GM12878 (cell line): Measurements from ENCODE around the gene BCAS3.

Experiments
- BCL11A ChIP-seq: IDR thresholded peaks from 2 replicates; pipeline ENCODE4 v1.6.1; 2011; ENCODE audit warnings: low read depth, low read length
- BRCA1 ChIP-seq: IDR thresholded peaks from 2 replicates; pipeline ENCODE4 v1.6.1; 2011; ENCODE audit warnings: low read depth, low read length, improper control_type of control experiment
- CTCF ChIP-seq, 3 experiments: IDR thresholded peaks in 2 of 3; conservative IDR thresholded peaks in 1 of 3; 2 replicates each; pipeline ENCODE4 v1.5.1; 2011; ENCODE audit warnings: low read depth in 3 of 3, low read length in 3 of 3, mild to moderate bottlenecking in 3 of 3, control low read depth in 2 of 3, moderate library complexity in 2 of 3, inconsistent platforms in 1 of 3, mixed read lengths in 1 of 3; ENCODE audit not compliant: control insufficient read depth in 2 of 3, insufficient read depth in 1 of 3; ENCODE audit errors: extremely low read depth in 1 of 3
- EZH2 ChIP-seq: IDR thresholded peaks from 2 replicates; pipeline ENCODE4 v1.6.1; 2012; ENCODE audit warnings: low read depth, mild to moderate bottlenecking, control low read depth, inconsistent platforms, low read length, borderline replicate concordance; ENCODE audit not compliant: control insufficient read depth
- FOXK2 ChIP-seq: fragments of 450-650 bp; IDR thresholded peaks from 2 replicates; pipeline ENCODE4 v1.6.1; 2017; ENCODE audit warnings: mild to moderate bottlenecking, moderate library complexity
- KDM1A ChIP-seq: fragments of 200-600 bp; sonication (generic); IDR thresholded peaks from 2 replicates; pipeline ENCODE4 v1.6.1; 2016; ENCODE audit warnings: borderline replicate concordance
- MAX ChIP-seq: IDR thresholded peaks from 2 replicates; pipeline ENCODE4 v1.6.1; 2012; ENCODE audit warnings: low read depth, low read length, improper control_type of control experiment
- NFIC ChIP-seq: IDR thresholded peaks from 2 replicates; pipeline ENCODE4 v1.6.1; 2012; ENCODE audit warnings: low read depth, mild to moderate bottlenecking, inconsistent platforms, low read length, moderate library complexity
- NR2C2 ChIP-seq: IDR thresholded peaks from 2 replicates; pipeline ENCODE4 v1.6.1; 2011; ENCODE audit warnings: borderline replicate concordance, low read depth; ENCODE audit not compliant: control insufficient read depth, insufficient read length
- POLR2AphosphoS5 ChIP-seq: IDR thresholded peaks from 2 replicates; pipeline ENCODE4 v1.6.1; 2011; ENCODE audit warnings: mild to moderate bottlenecking, low read length, inconsistent platforms
- TAF1 ChIP-seq: IDR thresholded peaks from 2 replicates; pipeline ENCODE4 v1.6.1; 2011; ENCODE audit warnings: mild to moderate bottlenecking, low read depth, low read length, borderline replicate concordance
- TF ChIP-seq, protein P1 (sequence below): fragments of 450-650 bp; IDR thresholded peaks from 2 replicates; pipeline ENCODE4 v1.6.1; 2017; ENCODE audit warnings: mild to moderate bottlenecking
- TF ChIP-seq, protein P2 (sequence below): IDR thresholded peaks from 2 replicates; pipeline ENCODE4 v1.6.1; 2012; ENCODE audit warnings: improper control_type of control experiment, low read depth, low read length; ENCODE audit not compliant: insufficient replicate concordance

DNA sequence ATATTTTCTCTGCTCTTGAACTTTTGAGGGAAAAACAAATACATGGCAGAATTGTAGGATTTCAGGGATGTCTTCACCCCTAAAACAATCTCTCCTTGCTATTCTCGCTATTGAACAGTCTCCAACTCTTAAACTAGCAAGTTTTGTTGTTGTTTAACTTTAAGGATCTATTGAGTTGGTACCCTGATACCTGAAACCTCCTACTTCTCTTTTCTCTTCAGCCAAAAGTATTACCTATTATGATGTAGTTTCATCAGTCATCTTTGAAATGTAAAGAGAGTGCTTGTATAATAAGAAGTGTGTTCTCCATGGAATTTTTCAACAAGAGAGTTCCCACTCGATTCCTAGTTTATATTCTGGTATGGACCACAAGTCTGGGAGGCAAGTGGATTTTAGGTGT lies 510.4 kb downstream of the BCAS3 start:
- TF ChIP-seq BCL11A (no peak), CTCF (IDR thresholded peaks at IDR 0.05 in 2 of 3, conservative IDR thresholded peaks at IDR 0.05 in 1 of 3; ENCODE audit: control insufficient read depth in 2 of 3, extremely low read depth in 1 of 3, insufficient read depth in 1 of 3, low read depth in 3 of 3, low read length in 3 of 3) (no peak), EZH2 (no peak), POLR2AphosphoS5 (no peak), NR2C2 (no peak), BRCA1 (no peak), FOXK2 (no peak), KDM1A (no peak), TAF1 (no peak), MAX (no peak), NFIC (no peak)
- TF ChIP-seq, protein P1, sequence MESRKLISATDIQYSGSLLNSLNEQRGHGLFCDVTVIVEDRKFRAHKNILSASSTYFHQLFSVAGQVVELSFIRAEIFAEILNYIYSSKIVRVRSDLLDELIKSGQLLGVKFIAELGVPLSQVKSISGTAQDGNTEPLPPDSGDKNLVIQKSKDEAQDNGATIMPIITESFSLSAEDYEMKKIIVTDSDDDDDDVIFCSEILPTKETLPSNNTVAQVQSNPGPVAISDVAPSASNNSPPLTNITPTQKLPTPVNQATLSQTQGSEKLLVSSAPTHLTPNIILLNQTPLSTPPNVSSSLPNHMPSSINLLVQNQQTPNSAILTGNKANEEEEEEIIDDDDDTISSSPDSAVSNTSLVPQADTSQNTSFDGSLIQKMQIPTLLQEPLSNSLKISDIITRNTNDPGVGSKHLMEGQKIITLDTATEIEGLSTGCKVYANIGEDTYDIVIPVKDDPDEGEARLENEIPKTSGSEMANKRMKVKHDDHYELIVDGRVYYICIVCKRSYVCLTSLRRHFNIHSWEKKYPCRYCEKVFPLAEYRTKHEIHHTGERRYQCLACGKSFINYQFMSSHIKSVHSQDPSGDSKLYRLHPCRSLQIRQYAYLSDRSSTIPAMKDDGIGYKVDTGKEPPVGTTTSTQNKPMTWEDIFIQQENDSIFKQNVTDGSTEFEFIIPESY = no peak
- TF ChIP-seq, protein P2, sequence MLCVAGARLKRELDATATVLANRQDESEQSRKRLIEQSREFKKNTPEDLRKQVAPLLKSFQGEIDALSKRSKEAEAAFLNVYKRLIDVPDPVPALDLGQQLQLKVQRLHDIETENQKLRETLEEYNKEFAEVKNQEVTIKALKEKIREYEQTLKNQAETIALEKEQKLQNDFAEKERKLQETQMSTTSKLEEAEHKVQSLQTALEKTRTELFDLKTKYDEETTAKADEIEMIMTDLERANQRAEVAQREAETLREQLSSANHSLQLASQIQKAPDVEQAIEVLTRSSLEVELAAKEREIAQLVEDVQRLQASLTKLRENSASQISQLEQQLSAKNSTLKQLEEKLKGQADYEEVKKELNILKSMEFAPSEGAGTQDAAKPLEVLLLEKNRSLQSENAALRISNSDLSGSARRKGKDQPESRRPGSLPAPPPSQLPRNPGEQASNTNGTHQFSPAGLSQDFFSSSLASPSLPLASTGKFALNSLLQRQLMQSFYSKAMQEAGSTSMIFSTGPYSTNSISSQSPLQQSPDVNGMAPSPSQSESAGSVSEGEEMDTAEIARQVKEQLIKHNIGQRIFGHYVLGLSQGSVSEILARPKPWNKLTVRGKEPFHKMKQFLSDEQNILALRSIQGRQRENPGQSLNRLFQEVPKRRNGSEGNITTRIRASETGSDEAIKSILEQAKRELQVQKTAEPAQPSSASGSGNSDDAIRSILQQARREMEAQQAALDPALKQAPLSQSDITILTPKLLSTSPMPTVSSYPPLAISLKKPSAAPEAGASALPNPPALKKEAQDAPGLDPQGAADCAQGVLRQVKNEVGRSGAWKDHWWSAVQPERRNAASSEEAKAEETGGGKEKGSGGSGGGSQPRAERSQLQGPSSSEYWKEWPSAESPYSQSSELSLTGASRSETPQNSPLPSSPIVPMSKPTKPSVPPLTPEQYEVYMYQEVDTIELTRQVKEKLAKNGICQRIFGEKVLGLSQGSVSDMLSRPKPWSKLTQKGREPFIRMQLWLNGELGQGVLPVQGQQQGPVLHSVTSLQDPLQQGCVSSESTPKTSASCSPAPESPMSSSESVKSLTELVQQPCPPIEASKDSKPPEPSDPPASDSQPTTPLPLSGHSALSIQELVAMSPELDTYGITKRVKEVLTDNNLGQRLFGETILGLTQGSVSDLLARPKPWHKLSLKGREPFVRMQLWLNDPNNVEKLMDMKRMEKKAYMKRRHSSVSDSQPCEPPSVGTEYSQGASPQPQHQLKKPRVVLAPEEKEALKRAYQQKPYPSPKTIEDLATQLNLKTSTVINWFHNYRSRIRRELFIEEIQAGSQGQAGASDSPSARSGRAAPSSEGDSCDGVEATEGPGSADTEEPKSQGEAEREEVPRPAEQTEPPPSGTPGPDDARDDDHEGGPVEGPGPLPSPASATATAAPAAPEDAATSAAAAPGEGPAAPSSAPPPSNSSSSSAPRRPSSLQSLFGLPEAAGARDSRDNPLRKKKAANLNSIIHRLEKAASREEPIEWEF = no peak
